HG03354 (cell line): ENCODE measurements around the gene FOXJ3.
"Not testable (repeated sequence)": the region's sequence is repeated elsewhere in the genome, so short reads cannot be mapped to it uniquely, and the experiment has no call there.

Experiments used
- ATAC-seq: cut with Tn5 transposase; IDR thresholded peaks from one replicate; pipeline ENCODE4 v1.9.1; 2021; ENCODE audit warnings: mild to moderate bottlenecking; ENCODE audit not compliant: unreplicated experiment, poor library complexity, severe bottlenecking

Gene FOXJ3

DNA sequence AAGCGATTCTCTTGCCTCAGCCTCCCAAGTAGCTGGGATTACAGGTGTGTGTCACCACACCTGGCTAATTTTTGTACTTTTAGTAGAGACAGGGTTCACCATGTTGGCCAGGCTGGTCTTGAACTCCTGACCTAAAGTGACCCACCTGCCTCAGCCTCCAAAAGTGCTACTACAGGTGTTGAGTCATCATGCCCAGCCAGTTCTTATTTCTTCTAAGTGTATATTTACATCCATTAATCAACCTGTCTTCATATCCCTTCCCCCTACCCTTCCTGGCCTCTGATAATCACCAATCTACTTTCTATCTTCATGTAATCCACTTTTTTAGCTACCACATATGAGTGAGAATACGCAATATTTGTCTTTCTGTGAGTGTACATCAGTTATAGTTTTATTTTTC lies 128.1 kb downstream of the FOXJ3 start:
- not testable (repeated sequence) for ATAC-seq

DNA sequence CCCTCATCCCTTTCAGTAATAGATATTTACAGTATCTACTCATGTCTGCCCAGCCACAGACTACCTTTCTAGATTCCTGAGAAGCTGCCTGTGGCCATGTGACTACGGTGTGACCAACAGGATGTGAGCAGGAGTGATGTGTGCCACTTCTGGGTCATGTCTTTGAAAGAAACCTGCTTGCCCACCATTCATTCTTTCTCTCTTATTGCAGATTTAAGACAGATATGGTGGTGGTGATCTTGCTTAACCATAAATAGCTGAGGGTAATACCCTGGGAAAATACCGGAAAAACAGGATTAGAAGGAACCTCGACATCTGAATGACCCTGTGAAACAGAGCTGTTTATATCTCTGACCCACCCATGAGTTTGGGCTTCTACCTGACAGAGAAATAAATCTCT lies 128.9 kb downstream of the FOXJ3 start:
- ATAC-seq = no peak

DNA sequence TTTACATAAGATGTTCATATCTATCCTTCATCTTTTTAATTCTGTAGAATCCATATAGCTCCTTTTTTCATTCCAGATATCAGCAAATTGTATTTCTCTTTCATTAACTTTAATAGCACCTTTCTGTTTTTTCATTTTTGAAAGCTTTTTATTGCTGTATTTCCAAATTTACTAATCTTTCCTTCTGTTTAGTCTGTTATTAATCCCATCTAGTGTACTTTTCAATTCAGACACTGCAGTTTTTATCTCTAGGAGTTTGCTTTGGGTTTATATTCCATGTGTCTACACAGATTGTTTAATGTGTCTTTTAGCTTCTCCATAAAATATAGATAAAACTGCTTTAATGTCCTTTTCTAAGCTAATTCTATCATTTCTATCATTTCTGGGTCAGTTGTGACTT lies 133.0 kb downstream of the FOXJ3 start:
- no peak for ATAC-seq

DNA sequence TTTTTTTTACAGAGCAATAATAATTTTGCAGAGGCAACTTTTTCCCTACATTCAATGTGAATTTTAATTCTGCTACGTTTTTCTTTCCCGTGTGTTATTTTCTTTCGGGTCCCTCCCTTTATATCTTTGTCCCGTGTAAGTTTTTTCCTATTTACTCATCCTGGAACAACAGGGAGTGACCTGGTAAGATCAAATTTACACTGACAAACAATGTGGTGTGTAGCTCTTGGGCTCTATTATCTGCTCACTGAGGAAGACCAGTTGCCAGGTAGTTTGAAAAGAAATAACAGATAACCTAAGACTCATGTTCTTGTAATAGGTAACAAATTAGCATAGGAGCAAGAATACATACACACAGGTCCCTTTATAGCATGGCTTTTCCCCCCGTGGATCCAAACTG lies 136.8 kb downstream of the FOXJ3 start:
- no peak for ATAC-seq

DNA sequence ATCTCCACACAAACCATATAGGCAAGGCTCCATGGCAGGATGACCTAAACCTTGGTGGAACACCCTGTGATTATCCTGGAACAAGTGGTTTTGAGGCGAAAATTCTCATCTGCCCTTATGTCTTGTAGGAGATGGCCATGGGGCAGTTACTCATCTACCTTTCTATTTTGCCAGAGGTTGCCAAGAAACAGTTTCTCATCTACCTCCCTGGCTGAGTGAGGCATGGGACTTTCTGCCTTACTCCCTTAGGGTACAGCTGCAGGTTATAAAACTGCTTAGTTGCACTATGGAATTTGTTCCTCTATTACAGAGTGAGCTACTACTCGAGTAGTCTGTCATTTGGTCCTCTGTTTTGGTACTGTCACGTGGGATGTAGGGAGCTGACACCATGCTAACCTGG lies 139.2 kb downstream of the FOXJ3 start:
- ATAC-seq = no peak

GRCh38 chr1:42192106-42192505 lies 142.9 kb downstream of the FOXJ3 start:
- ATAC-seq = no peak

DNA sequence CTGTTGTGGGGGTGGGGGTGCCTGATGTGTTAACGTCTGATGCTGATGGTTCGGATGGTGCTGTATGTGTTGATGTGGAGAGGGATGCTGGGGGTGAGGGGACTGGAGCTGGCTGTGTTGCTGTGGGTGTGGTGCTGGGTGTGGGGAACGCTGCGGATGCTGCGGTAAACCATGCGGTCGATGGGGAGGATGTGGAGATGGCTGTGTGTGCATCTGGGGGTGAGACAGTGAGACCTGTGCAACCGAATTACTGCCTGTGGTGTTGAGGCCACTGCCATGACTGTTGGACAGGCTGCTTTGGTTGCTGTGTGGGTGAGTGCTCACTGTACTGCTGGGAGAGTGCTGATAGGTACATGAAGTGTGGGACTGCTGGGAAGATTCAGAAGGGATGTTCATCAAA lies 143.7 kb downstream of the FOXJ3 start:
- no peak for ATAC-seq

DNA sequence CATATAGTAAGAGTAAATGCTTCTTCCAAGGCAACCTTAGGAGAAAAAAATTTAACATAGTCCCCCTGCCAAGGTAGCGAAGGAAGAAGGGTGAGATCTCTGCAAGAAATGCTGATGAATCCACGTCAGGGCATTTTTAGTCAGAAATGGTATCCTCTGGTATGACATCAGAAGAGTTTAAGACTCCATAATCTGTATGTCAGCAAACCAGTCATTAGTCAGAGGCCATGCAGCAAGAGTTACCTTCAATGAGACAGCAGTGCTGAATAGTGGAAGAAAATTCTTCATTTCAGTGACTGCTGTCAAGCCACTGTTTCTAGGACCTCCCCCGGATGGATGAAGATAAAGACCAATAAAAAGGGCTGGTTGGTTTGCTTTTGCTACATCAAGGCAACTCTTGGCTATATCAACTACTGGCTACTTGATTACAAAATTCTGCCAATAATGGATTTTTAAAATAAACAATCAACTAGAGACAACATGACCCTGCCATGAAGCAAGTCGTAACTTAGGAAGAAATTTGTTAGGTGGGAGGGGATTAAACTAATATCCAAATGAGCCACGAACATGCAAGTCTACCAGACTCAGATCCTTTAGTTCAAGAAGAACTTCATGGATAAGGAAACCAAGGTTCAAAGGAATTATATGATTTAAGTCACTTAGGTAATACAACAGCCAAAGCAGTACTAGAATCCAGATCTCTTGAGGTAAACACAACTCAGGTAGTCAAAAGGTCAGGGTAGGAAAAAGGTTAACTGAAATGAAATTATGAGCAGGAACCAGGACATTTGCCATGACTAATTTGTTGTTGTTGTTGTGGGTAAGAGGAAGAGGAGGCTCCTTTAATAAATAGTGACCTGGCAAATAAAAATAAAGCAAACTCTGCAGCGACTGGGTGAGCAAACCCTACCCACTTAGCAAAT lies 144.8 kb downstream of the FOXJ3 start:
- ATAC-seq = no peak

- ATAC-seq = no peak
These were observed 148.9 kb downstream of the FOXJ3 start for GRCh38 chr1:42186152-42186551.

DNA sequence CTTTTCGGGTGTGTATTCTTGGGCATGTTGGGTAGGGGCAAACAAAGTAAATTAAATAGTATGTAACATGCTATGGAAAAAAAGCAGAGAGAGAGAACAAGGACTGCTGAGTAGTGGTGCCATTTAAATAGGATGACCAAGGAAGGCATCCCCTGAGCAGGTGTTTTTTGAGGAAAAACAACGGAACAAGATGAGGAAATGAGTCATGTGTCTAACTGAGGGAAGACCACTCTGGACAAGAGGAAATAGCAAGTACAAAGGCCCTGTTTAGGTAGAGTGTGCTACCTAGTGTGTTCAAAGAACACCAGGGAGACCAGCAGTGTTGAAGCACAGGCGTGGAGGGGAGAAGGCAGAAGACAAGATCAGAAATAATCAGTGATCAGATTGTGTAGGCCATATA lies 150.4 kb downstream of the FOXJ3 start:
- no peak for ATAC-seq

DNA sequence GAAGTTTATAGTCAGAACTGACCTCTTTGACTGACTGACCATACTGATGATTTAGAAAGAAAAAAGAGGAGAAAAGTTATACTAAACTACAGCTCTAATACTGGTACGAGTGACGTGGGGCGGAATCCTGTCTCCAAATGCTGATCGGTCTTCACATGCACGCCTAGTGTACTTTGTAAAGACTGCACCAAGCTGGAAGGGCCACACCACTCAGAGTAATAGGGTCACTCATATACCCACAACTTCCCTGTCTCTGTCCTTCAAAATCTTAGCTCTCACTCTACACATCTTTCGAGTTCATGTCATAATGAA lies 151.1 kb downstream of the FOXJ3 start:
- no peak for ATAC-seq

DNA sequence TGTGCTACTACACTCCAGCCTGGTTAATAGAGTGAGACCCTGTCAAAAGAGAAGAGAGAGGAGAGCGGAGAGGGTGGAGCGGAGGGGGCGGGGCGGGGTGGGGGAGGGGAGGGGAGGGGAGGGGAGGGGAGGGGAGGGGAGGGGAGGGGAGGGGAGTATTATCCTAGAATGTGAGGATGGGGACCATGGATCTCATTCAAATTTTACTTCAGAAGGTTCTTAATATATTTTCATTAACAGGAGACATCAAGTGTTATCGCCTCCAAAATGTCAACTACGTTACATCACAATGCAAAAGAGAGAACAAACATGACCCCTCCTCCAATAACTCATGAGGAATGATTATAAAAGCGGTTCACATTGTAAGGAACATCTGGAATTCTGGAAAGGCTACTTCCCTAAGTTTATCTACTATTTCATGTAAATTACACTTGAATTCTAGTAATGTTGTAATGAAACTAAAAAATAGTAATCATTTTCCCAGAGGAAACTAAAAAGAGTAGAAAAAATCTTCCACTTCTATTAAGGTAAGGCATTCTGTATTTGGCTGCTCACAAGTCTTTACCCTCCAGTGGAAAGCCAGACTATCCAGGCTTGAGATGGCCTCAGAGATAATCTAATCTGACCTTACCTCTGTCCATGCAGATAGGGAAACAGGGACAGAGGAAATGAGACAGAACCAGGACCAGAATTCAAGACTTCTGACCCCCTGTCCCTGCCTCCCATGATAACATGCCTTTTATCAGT lies 151.7 kb downstream of the FOXJ3 start:
- no peak for ATAC-seq

GRCh38 chr1:42181687-42182086 lies 153.3 kb downstream of the FOXJ3 start:
- no peak for ATAC-seq

DNA sequence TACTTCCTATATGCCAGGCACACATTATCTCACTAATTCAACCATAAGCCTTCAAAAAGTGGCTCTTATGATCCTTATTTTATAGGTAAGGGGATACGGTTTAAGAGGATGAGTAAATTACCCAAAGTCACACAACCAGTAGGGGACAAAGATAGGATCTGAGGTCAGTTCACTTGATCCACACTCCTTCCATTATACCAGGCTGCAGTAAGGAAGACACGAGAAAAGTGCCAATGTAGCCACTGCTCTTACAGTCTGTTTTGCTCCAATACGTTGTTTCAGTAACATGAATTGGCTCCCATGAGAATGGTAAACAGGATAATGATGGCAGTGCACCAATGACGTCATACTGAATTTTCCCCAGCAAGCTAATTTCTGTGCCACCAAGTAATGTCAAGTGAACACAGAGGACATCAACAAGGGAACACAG lies 155.1 kb downstream of the FOXJ3 start:
- ATAC-seq = no peak

DNA sequence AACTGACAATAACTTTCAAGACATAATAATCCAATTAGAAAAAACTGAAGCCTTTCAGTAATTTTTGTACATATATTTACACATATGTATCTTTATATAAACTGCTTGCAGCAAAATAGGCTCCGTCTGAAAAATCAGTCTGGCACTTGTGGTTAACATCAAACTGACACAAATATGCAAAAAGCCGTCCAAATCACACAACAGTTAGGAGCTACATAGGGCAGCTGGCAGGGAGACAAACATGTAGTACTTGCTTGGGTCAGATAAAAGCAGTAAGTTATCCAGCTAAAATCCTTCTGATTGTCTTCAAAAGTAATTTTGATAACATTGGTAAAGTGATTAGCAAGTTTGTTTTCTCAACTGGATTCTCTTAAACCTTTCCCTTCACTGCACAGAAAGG lies 155.8 kb downstream of the FOXJ3 start:
- no peak for ATAC-seq

GRCh38 chr1:42178249-42178648 lies 156.8 kb downstream of the FOXJ3 start:
- ATAC-seq = no peak

DNA sequence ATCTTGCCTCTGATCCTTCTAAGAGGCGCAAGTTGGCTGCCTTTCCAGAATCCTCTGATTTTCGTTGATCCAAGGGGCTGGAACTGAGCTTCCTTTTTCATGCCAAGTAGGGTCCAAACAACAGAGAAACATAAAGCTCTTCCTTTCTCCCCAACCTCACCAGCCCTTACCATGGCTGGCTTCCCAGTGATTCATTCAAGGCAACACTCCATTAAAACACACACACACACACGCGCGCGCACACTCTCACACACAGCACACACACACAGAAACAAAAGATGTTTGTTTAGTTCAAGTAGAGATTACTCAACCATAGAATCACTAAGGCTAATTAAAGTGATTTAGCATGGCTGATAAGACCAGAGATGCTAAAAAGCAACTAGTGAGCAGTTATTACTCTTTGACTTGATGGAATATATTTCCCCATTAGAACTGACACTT lies 157.5 kb downstream of the FOXJ3 start:
- no peak for ATAC-seq

GRCh38 chr1:42176902-42177519 lies 158.0 kb downstream of the FOXJ3 start:
- ATAC-seq = no peak

DNA sequence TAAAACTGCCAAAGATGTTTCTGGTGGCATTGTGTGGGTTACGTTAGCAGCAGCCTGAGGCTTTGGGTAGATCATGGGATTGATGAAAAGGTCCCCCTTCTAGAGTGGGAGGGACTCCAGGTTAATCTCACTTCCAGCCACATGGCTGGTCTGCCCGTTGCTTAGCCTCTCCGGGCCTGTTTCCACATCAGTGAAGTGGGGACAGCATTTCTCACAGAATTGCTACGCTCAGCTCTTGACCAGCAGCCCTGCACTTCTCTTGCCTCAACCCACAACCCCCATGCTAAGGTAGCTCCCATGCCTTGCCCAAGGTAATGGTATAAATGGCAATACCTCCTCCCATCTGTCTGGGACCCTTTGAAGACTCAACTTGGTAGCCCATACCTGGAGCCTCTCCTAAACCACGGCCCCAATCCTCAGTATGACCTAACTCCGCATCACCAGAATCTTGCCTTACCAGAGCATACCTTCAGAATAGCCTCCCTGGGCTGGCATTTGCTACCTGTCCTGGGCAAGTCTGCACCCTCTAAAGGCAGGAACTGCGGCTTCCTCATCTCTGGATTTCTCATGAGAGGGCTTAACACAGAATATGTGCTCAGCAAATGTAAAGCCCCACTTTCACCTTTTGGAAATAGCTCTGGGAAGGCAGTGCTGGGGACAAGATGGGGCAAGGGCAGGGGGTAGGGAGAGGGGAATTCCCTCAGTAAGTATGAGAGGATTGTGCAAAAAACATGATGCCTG lies 159.6 kb downstream of the FOXJ3 start:
- ATAC-seq = no peak
